GM12874 (cell line): Measurements from ENCODE around the gene MICAL1.

Experiments used
- TF ChIP-seq, protein P1 (sequence below): IDR thresholded peaks from 2 replicates; pipeline ENCODE4 v1.5.1; 2011; ENCODE audit warnings: low read depth, mild to moderate bottlenecking, control low read depth, low read length, moderate library complexity; ENCODE audit not compliant: insufficient read depth

MICAL1 gene

GRCh38 chr6:109436041-109436440 is 19.5 kb downstream of the MICAL1 start:
- TF ChIP-seq, protein P1, sequence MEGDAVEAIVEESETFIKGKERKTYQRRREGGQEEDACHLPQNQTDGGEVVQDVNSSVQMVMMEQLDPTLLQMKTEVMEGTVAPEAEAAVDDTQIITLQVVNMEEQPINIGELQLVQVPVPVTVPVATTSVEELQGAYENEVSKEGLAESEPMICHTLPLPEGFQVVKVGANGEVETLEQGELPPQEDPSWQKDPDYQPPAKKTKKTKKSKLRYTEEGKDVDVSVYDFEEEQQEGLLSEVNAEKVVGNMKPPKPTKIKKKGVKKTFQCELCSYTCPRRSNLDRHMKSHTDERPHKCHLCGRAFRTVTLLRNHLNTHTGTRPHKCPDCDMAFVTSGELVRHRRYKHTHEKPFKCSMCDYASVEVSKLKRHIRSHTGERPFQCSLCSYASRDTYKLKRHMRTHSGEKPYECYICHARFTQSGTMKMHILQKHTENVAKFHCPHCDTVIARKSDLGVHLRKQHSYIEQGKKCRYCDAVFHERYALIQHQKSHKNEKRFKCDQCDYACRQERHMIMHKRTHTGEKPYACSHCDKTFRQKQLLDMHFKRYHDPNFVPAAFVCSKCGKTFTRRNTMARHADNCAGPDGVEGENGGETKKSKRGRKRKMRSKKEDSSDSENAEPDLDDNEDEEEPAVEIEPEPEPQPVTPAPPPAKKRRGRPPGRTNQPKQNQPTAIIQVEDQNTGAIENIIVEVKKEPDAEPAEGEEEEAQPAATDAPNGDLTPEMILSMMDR, result no peak

- TF ChIP-seq, protein P1, result no peak
Measured at GRCh38 chr6:109434456-109434855, 21.1 kb downstream of the MICAL1 start.

- TF ChIP-seq, protein P1, result no peak
Measured at GRCh38 chr6:109429496-109429895, 26.1 kb downstream of the MICAL1 start.

- TF ChIP-seq, protein P1, result no peak
Measured at GRCh38 chr6:109428889-109429477, 26.6 kb downstream of the MICAL1 start.

- TF ChIP-seq, protein P1, result no peak
Measured at GRCh38 chr6:109424946-109425345, 30.6 kb downstream of the MICAL1 start.

DNA sequence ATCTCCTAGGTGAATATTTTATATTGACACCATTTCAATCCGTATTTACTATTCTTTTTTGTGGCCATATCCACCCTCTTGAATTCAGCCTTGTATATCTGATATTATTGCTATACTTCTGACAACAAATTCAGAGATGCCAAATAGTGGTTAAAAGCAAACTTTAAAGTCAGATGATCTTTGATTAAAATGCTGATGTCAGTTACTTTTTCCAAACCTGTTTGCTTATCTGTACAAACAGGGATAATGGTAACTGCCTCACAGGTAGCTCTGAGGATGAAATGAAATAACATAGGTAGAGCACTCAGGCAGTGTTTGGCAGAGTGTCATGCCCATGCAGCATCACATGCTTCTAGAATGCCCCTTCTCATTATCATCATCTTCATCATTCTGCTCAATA is 34.4 kb downstream of the MICAL1 start:
- TF ChIP-seq, protein P1, result no peak

GRCh38 chr6:109420751-109421150 is 34.8 kb downstream of the MICAL1 start:
- TF ChIP-seq, protein P1, result no peak

- TF ChIP-seq, protein P1, result no peak
Measured at GRCh38 chr6:109417646-109418045, 37.9 kb downstream of the MICAL1 start.
